SJSA1 (cell line): ENCODE data around the gene SLAMF1. TPM values are rescaled to one million over a fixed set of nuclear protein-coding genes. Genes with fewer than 3 reads are reported as not detected.
"Not testable (repeated sequence)": the region's sequence is repeated elsewhere in the genome, so short reads cannot be mapped to it uniquely, and the experiment has no call there.

Experiments used
- DNase-seq, 2 experiments: peaks; one replicate each; pipeline ENCODE4 v3.0.0-alpha.2; 2015 to 2020; ENCODE audit warnings: low spot score in 2 of 2, low read depth in 1 of 2
- H3K27ac ChIP-seq: fragments of 250-450 bp; sonication (Bioruptor Pico); 2 replicates; pipeline ENCODE4 v1.5.1; 2020; ENCODE audit warnings: mild to moderate bottlenecking, moderate library complexity
- H3K27me3 ChIP-seq: fragments of 250-450 bp; sonication (Bioruptor Pico); replicated peaks from 2 replicates; pipeline ENCODE4 v1.5.1; 2020; ENCODE audit warnings: mild to moderate bottlenecking, moderate library complexity
- H3K36me3 ChIP-seq: fragments of 250-450 bp; sonication (Bioruptor Pico); 2 replicates; pipeline ENCODE4 v1.5.1; 2020; ENCODE audit warnings: mild to moderate bottlenecking
- H3K4me1 ChIP-seq: fragments of 250-450 bp; sonication (Bioruptor Pico); replicated peaks from 2 replicates; pipeline ENCODE4 v1.6.1; 2021; ENCODE audit warnings: mild to moderate bottlenecking
- H3K4me3 ChIP-seq: fragments of 250-450 bp; sonication (Bioruptor Pico); 2 replicates; pipeline ENCODE4 v1.5.1; 2020; ENCODE audit warnings: mild to moderate bottlenecking
- H3K9me3 ChIP-seq: fragments of 250-450 bp; sonication (Bioruptor Pico); replicated peaks from 2 replicates; pipeline ENCODE4 v1.5.1; 2020; ENCODE audit warnings: mild to moderate bottlenecking
- total RNA-seq: library from RNA; depleted of rRNA; stranded (reverse); fragments of >200 nt; shearing (Covaris generic); gene quantifications from 2 replicates; pipeline ENCODE4 v1.2.3, GENCODE V29; 2014

SLAMF1 gene
- total RNA-seq, 1 experiment from 2014 or later = not detected

GRCh38 chr1:160657250-160657781 lies 10.5 kb upstream of the SLAMF1 start:
- H3K27me3 ChIP-seq = no peaks in the 10 kb centered on the region
- H3K9me3 ChIP-seq = no peaks in the 10 kb centered on the region
- H3K36me3 ChIP-seq = no peaks in the 10 kb centered on the region
- H3K4me3 ChIP-seq = no peak overlapping the region
- H3K27ac ChIP-seq = no peak overlapping the region
- no peak for DNase-seq
- H3K4me1 ChIP-seq = no peaks in the 10 kb centered on the region

GRCh38 chr1:160656737-160657136 lies 9.9 kb upstream of the SLAMF1 start:
- H3K4me1 ChIP-seq = no peaks in the 10 kb centered on the region
- H3K9me3 ChIP-seq = no peaks in the 10 kb centered on the region
- no peak overlapping the region for H3K27ac ChIP-seq
- no peaks in the 10 kb centered on the region for H3K27me3 ChIP-seq
- no peaks in the 10 kb centered on the region for H3K36me3 ChIP-seq
- DNase-seq = no peak
- no peak overlapping the region for H3K4me3 ChIP-seq

- Histone ChIP-seq H3K9me3 (no peaks in the 10 kb centered on the region), H3K27me3 (no peaks in the 10 kb centered on the region), H3K36me3 (no peaks in the 10 kb centered on the region), H3K4me3 (no peak overlapping the region), H3K27ac (no peak overlapping the region), H3K4me1 (no peaks in the 10 kb centered on the region)
- DNase-seq = no peak
These were observed 6.8 kb upstream of the SLAMF1 start for GRCh38 chr1:160653620-160654016.

GRCh38 chr1:160652924-160653619 lies 6.2 kb upstream of the SLAMF1 start:
- DNase-seq = no peak
- Histone ChIP-seq H3K27ac (no peak overlapping the region), H3K4me1 (no peaks in the 10 kb centered on the region), H3K27me3 (0 out of 2 replicates have a peak, but pooled peaks cover 3% of the 10 kb centered on the region), H3K4me3 (no peak overlapping the region), H3K9me3 (no peaks in the 10 kb centered on the region), H3K36me3 (no peaks in the 10 kb centered on the region)

GRCh38 chr1:160652065-160652641 lies 5.3 kb upstream of the SLAMF1 start:
- not testable (repeated sequence) for H3K4me3 ChIP-seq, DNase-seq, H3K27me3 ChIP-seq, H3K27ac ChIP-seq, H3K36me3 ChIP-seq, H3K4me1 ChIP-seq, H3K9me3 ChIP-seq

GRCh38 chr1:160651433-160652064 lies 4.7 kb upstream of the SLAMF1 start:
- Histone ChIP-seq H3K9me3 (no peaks in the 10 kb centered on the region), H3K27ac (no peak overlapping the region), H3K27me3 (0 out of 2 replicates have a peak, but pooled peaks cover 4% of the 10 kb centered on the region), H3K36me3 (no peaks in the 10 kb centered on the region), H3K4me3 (no peak overlapping the region), H3K4me1 (no peaks in the 10 kb centered on the region)
- DNase-seq = no peak

GRCh38 chr1:160647329-160647720 lies 481 bp upstream of the SLAMF1 start:
- H3K27me3 ChIP-seq = 0 out of 2 replicates have a peak, but pooled peaks cover 7% of the 10 kb centered on the region
- no peak overlapping the region for H3K27ac ChIP-seq
- DNase-seq = no peak
- no peaks in the 10 kb centered on the region for H3K9me3 ChIP-seq
- no peaks in the 10 kb centered on the region for H3K36me3 ChIP-seq
- no peak overlapping the region for H3K4me3 ChIP-seq
- H3K4me1 ChIP-seq = no peaks in the 10 kb centered on the region

- DNase-seq = no peak
- Histone ChIP-seq H3K9me3 (no peaks in the 10 kb centered on the region), H3K27me3 (0 out of 2 replicates have a peak, but pooled peaks cover 7% of the 10 kb centered on the region), H3K36me3 (no peaks in the 10 kb centered on the region), H3K27ac (no peak overlapping the region), H3K4me1 (no peaks in the 10 kb centered on the region), H3K4me3 (no peak overlapping the region)
These were observed 664 bp downstream of the SLAMF1 start for GRCh38 chr1:160646180-160646579.

- no peak for DNase-seq
- 0 out of 2 replicates have a peak, but pooled peaks cover 7% of the 10 kb centered on the region for H3K27me3 ChIP-seq
- H3K9me3 ChIP-seq = no peaks in the 10 kb centered on the region
- H3K36me3 ChIP-seq = no peaks in the 10 kb centered on the region
- no peak overlapping the region for H3K4me3 ChIP-seq
- no peak overlapping the region for H3K27ac ChIP-seq
- no peaks in the 10 kb centered on the region for H3K4me1 ChIP-seq
These were observed 1.3 kb downstream of the SLAMF1 start for GRCh38 chr1:160645386-160646130.

- Histone ChIP-seq H3K27ac (no peak overlapping the region), H3K4me1 (no peaks in the 10 kb centered on the region), H3K9me3 (no peaks in the 10 kb centered on the region), H3K4me3 (no peak overlapping the region), H3K36me3 (no peaks in the 10 kb centered on the region), H3K27me3 (0 out of 2 replicates have a peak, but pooled peaks cover 7% of the 10 kb centered on the region)
- DNase-seq = no peak
These were observed 2.4 kb downstream of the SLAMF1 start for GRCh38 chr1:160644399-160644798.

GRCh38 chr1:160643138-160643537 lies 3.7 kb downstream of the SLAMF1 start:
- Histone ChIP-seq H3K9me3 (no peaks in the 10 kb centered on the region), H3K27me3 (0 out of 2 replicates have a peak, but pooled peaks cover 6% of the 10 kb centered on the region), H3K27ac (no peak overlapping the region), H3K36me3 (no peaks in the 10 kb centered on the region), H3K4me1 (no peaks in the 10 kb centered on the region), H3K4me3 (no peak overlapping the region)
- no peak for DNase-seq

GRCh38 chr1:160642281-160642644 lies 4.6 kb downstream of the SLAMF1 start:
- Histone ChIP-seq H3K4me1 (0 out of 2 replicates have a peak, but pooled peaks cover 4% of the 10 kb centered on the region), H3K9me3 (no peaks in the 10 kb centered on the region), H3K27me3 (0 out of 2 replicates have a peak, but pooled peaks cover 3% of the 10 kb centered on the region), H3K27ac (no peak overlapping the region), H3K36me3 (no peaks in the 10 kb centered on the region), H3K4me3 (no peak overlapping the region)
- DNase-seq = no peak
